Skin epidermis (tissue), 12 donors: Measurements from ENCODE around the gene CYB5R4.
"Not testable (repeated sequence)": the region's sequence is repeated elsewhere in the genome, so short reads cannot be mapped to it uniquely, and the experiment has no call there.

Experiments
- H3K27ac ChIP-seq, 21 experiments: fragments of 200-600 bp; sonication (generic) in 11 of 21; one replicate each; pipeline ENCODE4 v1.5.0; 2020; ENCODE audit warnings: mild to moderate bottlenecking in 3 of 21, inconsistent platforms in 2 of 21, moderate library complexity in 2 of 21
- H3K4me3 ChIP-seq, 7 experiments: fragments of 200-600 bp; sonication (generic) in 2 of 7; one replicate each; pipeline ENCODE4 v1.5.0; 2020; ENCODE audit warnings: inconsistent platforms in 2 of 7, mild to moderate bottlenecking in 2 of 7, moderate library complexity in 1 of 7

CYB5R4 gene

GRCh38 chr6:83860782-83861495 is 1.4 kb downstream of the CYB5R4 start:
- H3K27ac ChIP-seq, result no peak overlapping the region
- peak overlapping the region in 4 of 7 experiments; percentile 79 to 88 (median 82) for H3K4me3 ChIP-seq

GRCh38 chr6:83862776-83863471 is 3.4 kb downstream of the CYB5R4 start:
- Histone ChIP-seq H3K4me3 (no peak overlapping the region), H3K27ac (no peak overlapping the region)

- no peak overlapping the region for H3K4me3 ChIP-seq
- peak overlapping the region in 6 of 21 experiments; percentile 7 to 70 (median 56) for H3K27ac ChIP-seq
Measured at GRCh38 chr6:83867043-83867442, 7.6 kb downstream of the CYB5R4 start.

GRCh38 chr6:83867527-83868161 is 8.2 kb downstream of the CYB5R4 start:
- H3K27ac ChIP-seq, result peak overlapping the region in 6 of 21 experiments; percentile 22 to 70 (median 56)
- H3K4me3 ChIP-seq, result no peak overlapping the region

GRCh38 chr6:83868639-83869038 is 9.2 kb downstream of the CYB5R4 start:
- Histone ChIP-seq H3K4me3 (no peak overlapping the region), H3K27ac (peak overlapping the region in 1 of 21 experiments; percentile 70)

- H3K27ac ChIP-seq, result no peak overlapping the region
- H3K4me3 ChIP-seq, result no peak overlapping the region
Measured at GRCh38 chr6:83870649-83871048, 11.2 kb downstream of the CYB5R4 start.

GRCh38 chr6:83872386-83873118 is 13.1 kb downstream of the CYB5R4 start:
- H3K27ac ChIP-seq, result no peak overlapping the region
- no peak overlapping the region for H3K4me3 ChIP-seq

- H3K4me3 ChIP-seq, result no peak overlapping the region
- no peak overlapping the region for H3K27ac ChIP-seq
Measured at GRCh38 chr6:83873869-83874268, 14.4 kb downstream of the CYB5R4 start.

- Histone ChIP-seq H3K27ac (no peak overlapping the region), H3K4me3 (no peak overlapping the region)
Measured at GRCh38 chr6:83875843-83876242, 16.4 kb downstream of the CYB5R4 start.

- no peak overlapping the region for H3K27ac ChIP-seq
Measured at GRCh38 chr6:83878902-83879644, 19.6 kb downstream of the CYB5R4 start.

GRCh38 chr6:83879746-83880145 is 20.3 kb downstream of the CYB5R4 start:
- Histone ChIP-seq H3K27ac (no peak overlapping the region), H3K4me3 (no peak overlapping the region)

More at GRCh38 chr6:83878902-83879644, 19.6 kb downstream of the CYB5R4 start:
- H3K4me3 ChIP-seq, result no peak overlapping the region

GRCh38 chr6:83883240-83883639 is 23.8 kb downstream of the CYB5R4 start:
- H3K27ac ChIP-seq, result no peak overlapping the region
- no peak overlapping the region for H3K4me3 ChIP-seq

- Histone ChIP-seq H3K4me3 (no peak overlapping the region), H3K27ac (no peak overlapping the region)
Measured at GRCh38 chr6:83884523-83884922, 25.0 kb downstream of the CYB5R4 start.

GRCh38 chr6:83885984-83886383 is 26.5 kb downstream of the CYB5R4 start:
- Histone ChIP-seq H3K27ac (no peak overlapping the region), H3K4me3 (no peak overlapping the region)

- no peak overlapping the region for H3K4me3 ChIP-seq
- H3K27ac ChIP-seq, result no peak overlapping the region
Measured at GRCh38 chr6:83889621-83890020, 30.1 kb downstream of the CYB5R4 start.

GRCh38 chr6:83890520-83890919 is 31.0 kb downstream of the CYB5R4 start:
- no peak overlapping the region for H3K4me3 ChIP-seq
- H3K27ac ChIP-seq, result no peak overlapping the region

- Histone ChIP-seq H3K4me3 (no peak overlapping the region), H3K27ac (no peak overlapping the region)
Measured at GRCh38 chr6:83891586-83891985, 32.1 kb downstream of the CYB5R4 start.

- H3K27ac ChIP-seq, result no peak overlapping the region
- H3K4me3 ChIP-seq, result no peak overlapping the region
Measured at GRCh38 chr6:83893024-83893423, 33.5 kb downstream of the CYB5R4 start.

GRCh38 chr6:83897094-83897493 is 37.6 kb downstream of the CYB5R4 start:
- not testable (repeated sequence) for H3K4me3 ChIP-seq, H3K27ac ChIP-seq
